Coronary artery (tissue), 2 donors: ENCODE measurements around the gene PTCRA.
"Not testable (repeated sequence)": the region's sequence is repeated elsewhere in the genome, so short reads cannot be mapped to it uniquely, and the experiment has no call there.

Experiments
- DNase-seq: peaks from one replicate; pipeline ENCODE4 v3.0.0-alpha.2; 2017; ENCODE audit warnings: low spot score
- H3K27ac ChIP-seq, 2 donors: fragments of 200-600 bp; sonication (generic); one replicate each; pipeline ENCODE4 v1.5.1; 2016 to 2019
- H3K4me3 ChIP-seq: fragments of 200-600 bp; sonication (generic); 2 replicates; pipeline ENCODE4 v1.5.1; 2016; ENCODE audit warnings: mild to moderate bottlenecking, moderate library complexity
- CTCF ChIP-seq: fragments of 200-600 bp; sonication (generic); IDR thresholded peaks from one replicate; pipeline ENCODE4 v1.5.1; 2019; ENCODE audit warnings: antibody characterized with exemption

Gene PTCRA

GRCh38 chr6:42947950-42948349 lies 32.1 kb downstream of the PTCRA start:
- no peak overlapping the region for H3K27ac ChIP-seq
- DNase-seq, result no peak
- TF ChIP-seq CTCF, result no peak
- no peak overlapping the region for H3K4me3 ChIP-seq

DNA sequence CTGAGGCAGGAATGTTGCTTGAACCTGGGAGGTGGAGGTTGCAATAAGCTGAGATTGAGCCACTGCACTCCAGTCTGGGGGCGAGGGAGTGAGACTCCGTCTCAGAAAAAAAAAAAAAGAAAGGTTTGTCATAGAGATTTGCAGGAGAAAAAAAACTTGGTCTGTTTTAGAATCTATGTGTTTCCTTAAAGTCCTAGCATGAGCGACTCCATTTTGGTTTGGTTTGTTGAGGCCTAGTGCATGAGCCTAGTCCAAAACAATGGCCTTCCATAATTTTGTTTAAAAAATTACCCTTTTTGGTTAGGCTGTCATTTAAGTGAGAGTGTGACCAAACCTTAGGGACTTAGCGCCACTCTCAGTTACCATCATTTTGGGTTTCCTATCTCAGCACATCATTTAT lies 36.5 kb downstream of the PTCRA start:
- H3K4me3 ChIP-seq, result no peak overlapping the region
- DNase-seq, result no peak
- no peak for TF ChIP-seq CTCF
- H3K27ac ChIP-seq, result no peak overlapping the region

DNA sequence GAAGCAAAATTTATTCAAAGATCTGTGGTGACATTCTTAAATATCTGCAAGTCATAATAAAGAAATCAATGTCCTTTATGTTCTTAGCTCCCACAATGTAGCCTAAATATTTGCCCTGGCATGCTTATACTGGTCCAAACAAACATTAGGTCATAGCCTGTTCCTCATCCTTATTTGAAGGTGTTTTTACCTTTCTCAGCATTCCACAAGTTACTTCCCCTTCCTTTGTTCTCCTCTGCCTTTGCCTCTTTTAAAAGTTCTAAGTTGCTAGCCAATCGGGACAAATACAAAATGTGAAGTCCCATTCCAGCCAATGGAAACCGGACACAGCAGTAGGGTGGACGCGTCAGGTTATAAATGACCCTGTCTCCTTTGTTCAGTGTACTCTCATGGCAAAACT lies 38.6 kb downstream of the PTCRA start:
- not testable (repeated sequence) for H3K4me3 ChIP-seq, DNase-seq, H3K27ac ChIP-seq

DNA sequence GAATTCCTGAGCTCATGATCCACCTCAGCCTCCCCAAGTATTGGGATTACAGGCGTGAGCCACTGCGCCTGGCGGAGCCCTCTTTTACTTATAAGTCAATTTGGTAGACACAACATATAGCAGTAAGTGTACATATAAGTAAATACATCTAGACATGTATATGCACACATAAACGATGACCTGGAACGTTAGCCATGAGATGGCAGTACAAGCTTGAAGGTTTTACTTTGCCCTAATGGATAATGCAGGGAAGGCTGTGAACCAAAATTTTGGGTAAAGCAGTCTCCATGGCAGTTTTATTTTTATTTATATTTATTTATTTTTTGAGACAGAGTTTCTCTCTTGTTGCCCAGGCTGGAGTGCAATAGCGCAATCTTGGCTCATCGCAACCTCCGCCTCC lies 42.3 kb downstream of the PTCRA start:
- no peak for DNase-seq
- Histone ChIP-seq H3K27ac (no peak overlapping the region), H3K4me3 (no peak overlapping the region)
- no peak for TF ChIP-seq CTCF

DNA sequence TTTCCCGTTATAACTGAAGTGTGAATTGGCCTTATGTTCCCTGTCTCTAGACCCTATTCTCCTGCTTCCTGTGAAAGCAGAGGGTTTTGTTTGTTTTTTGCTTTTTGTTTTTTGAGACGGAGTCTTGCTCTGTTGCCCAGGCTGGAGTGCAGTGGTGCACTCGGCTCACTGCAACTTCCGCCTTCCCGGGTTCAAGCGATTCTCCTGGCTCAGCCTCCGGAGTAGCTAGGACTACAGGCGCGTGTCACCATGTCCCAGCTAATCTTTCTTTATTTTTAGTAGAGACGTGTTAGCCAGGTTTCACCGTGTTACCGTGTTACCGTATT lies 44.0 kb downstream of the PTCRA start:
- no peak overlapping the region for H3K27ac ChIP-seq
- H3K4me3 ChIP-seq, result peak overlapping the region; percentile 78
- no peak for DNase-seq
- no peak for TF ChIP-seq CTCF

DNA sequence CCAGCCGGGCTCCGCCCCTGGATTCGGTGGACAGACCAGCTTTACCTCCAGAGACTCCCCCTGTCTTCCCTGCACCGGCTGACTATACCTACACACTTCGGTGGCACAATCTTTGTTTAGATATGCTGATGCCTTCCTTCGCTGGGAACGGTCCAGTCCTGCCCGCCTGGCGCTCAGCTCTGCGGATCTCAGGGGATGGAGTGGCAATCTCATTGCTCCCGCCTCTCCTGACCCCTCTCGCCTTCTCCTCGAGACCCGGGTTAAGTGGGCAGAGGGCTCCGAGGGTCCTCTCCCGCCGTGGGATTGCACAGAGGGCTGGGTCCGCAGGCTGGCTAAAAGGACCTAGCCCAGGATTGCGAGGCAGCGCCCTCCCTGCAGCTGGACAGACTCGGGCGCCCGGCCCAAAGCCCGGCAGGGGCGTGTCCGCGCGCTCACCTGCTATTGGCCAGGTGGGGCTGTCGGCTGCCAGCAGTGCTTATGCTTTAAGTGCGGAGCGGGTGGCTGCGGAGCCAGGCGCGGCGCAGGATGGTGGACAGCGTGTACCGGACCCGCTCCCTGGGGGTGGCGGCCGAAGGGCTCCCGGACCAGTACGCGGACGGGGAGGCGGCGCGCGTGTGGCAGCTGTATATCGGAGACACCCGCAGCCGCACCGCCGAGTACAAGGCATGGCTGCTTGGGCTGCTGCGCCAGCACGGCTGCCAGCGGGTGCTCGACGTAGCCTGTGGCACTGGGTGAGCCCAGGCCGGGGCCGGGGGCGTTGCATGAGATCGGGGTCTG lies 44.6 kb downstream of the PTCRA start, which contains the start of gene GNMT:
GNMT (plus strand) TSS at position 512 of the 777 bp plus-strand sequence; CDS start at position 526, 14 bp downstream.
- no peak for DNase-seq
- H3K27ac ChIP-seq, result no peak within 1 kb of the TSS
- no peak for TF ChIP-seq CTCF
- peak within 1 kb of the TSS; percentile 78 for H3K4me3 ChIP-seq

- no peak for DNase-seq
- Histone ChIP-seq H3K27ac (no peak overlapping the region), H3K4me3 (peak overlapping the region; percentile 78)
- TF ChIP-seq CTCF, result no peak
Observed at GRCh38 chr6:42961020-42961470, 45.2 kb downstream of the PTCRA start.
